ENCODE measurements around the gene NUP35. TPM values are rescaled to one million over a fixed set of nuclear protein-coding genes. Genes with fewer than 3 reads are reported as not detected.

Gene NUP35
- total and polyA plus RNA-seq, 2 of the 8 experiments (the other 6 are each of a cell fraction or from before 2014, with no cell fraction given): 30.7 to 48.7 TPM

DNA sequence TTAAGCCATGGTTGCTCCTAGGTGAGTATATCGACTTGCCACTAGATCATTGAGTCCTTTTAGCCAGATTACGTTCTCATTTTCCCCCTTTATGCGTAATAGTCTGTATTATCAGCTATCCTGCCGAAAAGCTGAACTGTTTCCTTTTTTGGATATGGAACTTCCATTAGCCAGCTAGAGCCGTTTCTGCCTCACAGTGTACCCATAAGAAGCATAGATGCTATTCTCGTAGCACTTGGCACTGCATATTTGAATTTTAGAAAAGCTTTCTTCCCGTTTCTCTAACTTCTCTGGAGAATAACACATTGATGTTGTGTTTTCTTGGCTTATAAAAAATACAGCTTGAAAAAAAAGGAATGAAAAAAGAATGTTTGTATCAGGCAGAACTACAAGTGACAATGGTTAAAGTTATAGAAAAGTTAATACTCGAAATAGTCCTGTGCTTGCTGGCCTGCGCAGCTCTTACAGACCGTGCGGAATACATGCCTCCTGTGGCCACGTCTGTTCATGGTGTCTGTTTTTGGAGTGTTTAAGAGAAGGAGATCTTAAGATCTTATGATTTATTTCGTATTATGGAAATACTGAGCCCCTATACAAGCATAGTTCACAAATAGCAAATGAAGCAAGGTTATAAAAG, 45.0 kb upstream of the NUP35 start:
- H2BK12ac ChIP-seq (ENCODE audit: low read depth, low read length): no peak overlapping the region
- H2AFZ ChIP-seq (ENCODE audit: low read length): peak overlapping the region; percentile 96
- H2BK5ac ChIP-seq (ENCODE audit: low read depth, low read length): peak overlapping the region; percentile 36; the same call in 1 of the 2 replicates
- H3K23me2 ChIP-seq (ENCODE audit: low read depth, low read length): peaks cover 6% of the 10 kb centered on the region
- H4K8ac ChIP-seq (ENCODE audit: extremely low read depth, insufficient read depth, low read length): no peak overlapping the region; the same call in 1 of the 2 replicates
- 75% methylated on average over 13 of the region's 13 CpGs; no CpG with 5 or more reads in 1 of the 2 experiments for WGBS, 2 experiments (ENCODE audit: extremely low coverage in 1 of 2, insufficient coverage in 1 of 2, insufficient read length in 1 of 2, insufficient replicate concordance in 2 of 2, low coverage in 1 of 2, low lambda C conversion rate in 2 of 2, missing lambda C conversion rate in 1 of 2)
- H3K4ac ChIP-seq (replicated peaks; ENCODE audit: insufficient read length, low read depth, low read length): no peak overlapping the region
- H2AK5ac ChIP-seq (ENCODE audit: low read depth, low read length): no peak overlapping the region
- no peak overlapping the region; the same call in 1 of the 2 replicates for H2BK20ac ChIP-seq (ENCODE audit: low read length)
- no peaks in the 10 kb centered on the region for H3K9me3 ChIP-seq (ENCODE audit: insufficient read depth in 2 of 2, low read depth in 1 of 2, low read length in 1 of 2)
- FAIRE-seq: peak; percentile 69
- no peaks in the 10 kb centered on the region for H3K79me2 ChIP-seq (ENCODE audit: control insufficient read depth in 1 of 2, insufficient read depth in 2 of 2, low read length in 2 of 2)
- H3K36me3 ChIP-seq (ENCODE audit: control insufficient read depth in 2 of 4, insufficient read depth in 4 of 4, low read length in 3 of 4): no peaks in the 10 kb centered on the region
- peak overlapping the region; percentile 49 for H3K56ac ChIP-seq (replicated peaks; ENCODE audit: insufficient read length, low read depth, low read length)
- H4K5ac ChIP-seq (ENCODE audit: insufficient read length, low read depth, low read length): peak overlapping the region; percentile 22
- H2BK15ac ChIP-seq (ENCODE audit: low read length): no peak overlapping the region
- peak overlapping the region; percentile 20 for H4K91ac ChIP-seq (replicated peaks; ENCODE audit: insufficient read length, low read length)
- peaks cover 0 to 10% (median 4%) of the 10 kb centered on the region in 4 experiments; a peak in 5 of 7 replicates for H3K4me1 ChIP-seq (replicated peaks in 1 of 4; ENCODE audit: control insufficient read depth in 3 of 4, insufficient read depth in 4 of 4, low read length in 3 of 4)
- H3K4me3 ChIP-seq (ENCODE audit: extremely low read depth in 1 of 4, insufficient read depth in 2 of 4, low read depth in 3 of 4, low read length in 4 of 4): peak overlapping the region; percentile 33 to 72 (median 65); a peak in 7 of 8 replicates
- no peak overlapping the region for H3K14ac ChIP-seq (ENCODE audit: insufficient read length)
- no peaks in the 10 kb centered on the region; the same call in 1 of the 2 replicates for H3K79me1 ChIP-seq (ENCODE audit: low read depth, low read length)
- H3K27ac ChIP-seq (ENCODE audit: low read depth, low read length): peak overlapping the region; percentile 48; the same call in 1 of the 2 replicates
- TF ChIP-seq SAP30 (IDR thresholded peaks at IDR 0.05; ENCODE audit: insufficient read depth, insufficient replicate concordance, low read length): peak; percentile 13
- no peak for TF ChIP-seq SIX5 (IDR thresholded peaks at IDR 0.05; ENCODE audit: low read depth, low read length)
- H2BK120ac ChIP-seq (replicated peaks; ENCODE audit: low read depth, low read length): no peak overlapping the region
- H3K18ac ChIP-seq (ENCODE audit: extremely low read depth, low read length): 0 out of 2 replicates have a peak overlapping the region, but pooled peaks have one; percentile 19
- H3K27me3 ChIP-seq (replicated peaks in 1 of 4; ENCODE audit: control insufficient read depth in 3 of 4, extremely low read depth in 1 of 4, insufficient read depth in 3 of 4, low read length in 3 of 4): no peaks in the 10 kb centered on the region
- ChIA-PET CTCF (ENCODE audit: partially characterized antibody) (interaction anchor here (1.0 to 4.7 kb wide), 7 partner anchors 9 to 45 kb away, joined by 3 to 30 read pairs (median 3); partner anchors contain the start of genes NCKAP1 and NUP35), POLR2A (ENCODE audit: partially characterized antibody) (interaction anchor here (0.6 to 1.6 kb wide), 8 partner anchors 10 to 130 kb away, joined by 3 to 9 read pairs (median 4); partner anchors contain the start of gene NUP35)
- H3K9ac ChIP-seq (replicated peaks in 1 of 4; ENCODE audit: extremely low read depth in 1 of 4, low read depth in 3 of 4, low read length in 3 of 4): peak overlapping the region in 3 of 4 experiments; percentile 9 to 58 (median 15); a peak in 3 of 7 replicates
- DNase-seq (ENCODE audit: low read depth in 1 of 2, low spot score in 2 of 2): no peak
- H4K20me1 ChIP-seq (replicated peaks in 1 of 2; ENCODE audit: control insufficient read depth in 1 of 2, insufficient read depth in 2 of 2, low read length in 2 of 2): no peaks in the 10 kb centered on the region
- no peak overlapping the region for H3K23ac ChIP-seq (ENCODE audit: insufficient read length)
- H3K4me2 ChIP-seq (ENCODE audit: insufficient read depth in 1 of 2, low read depth in 2 of 2, low read length in 2 of 2): peak overlapping the region; percentile 78 to 84

Measured in H1 (cell line).